Right renal cortex interstitium (tissue), 3 donors: ENCODE measurements around the gene SAMD10. TPM values are rescaled to one million over a fixed set of nuclear protein-coding genes. Genes with fewer than 3 reads are reported as not detected.
A peak's percentile ranks its signal among the peaks of the same experiment; 100 is the strongest.
"Not testable (repeated sequence)": the region's sequence is repeated elsewhere in the genome, so short reads cannot be mapped to it uniquely, and the experiment has no call there.

Experiments
- DNase-seq, 3 donors: peaks; one replicate each; pipeline ENCODE4 v3.0.0-alpha.2; 2013; ENCODE audit warnings: low read depth in 3 of 3, low spot score in 2 of 3
- polyA plus RNA-seq, 3 donors: library from polyadenylated mRNA; unstranded; fragments of 120-200 nt; gene quantifications; one replicate each; pipeline ENCODE4 v1.2.1, GENCODE V29; 2013; ENCODE audit not compliant: insufficient read length in 3 of 3

SAMD10 gene
- polyA plus RNA-seq, 3 donors = 6.5 to 6.7 (median 6.6) TPM

DNA sequence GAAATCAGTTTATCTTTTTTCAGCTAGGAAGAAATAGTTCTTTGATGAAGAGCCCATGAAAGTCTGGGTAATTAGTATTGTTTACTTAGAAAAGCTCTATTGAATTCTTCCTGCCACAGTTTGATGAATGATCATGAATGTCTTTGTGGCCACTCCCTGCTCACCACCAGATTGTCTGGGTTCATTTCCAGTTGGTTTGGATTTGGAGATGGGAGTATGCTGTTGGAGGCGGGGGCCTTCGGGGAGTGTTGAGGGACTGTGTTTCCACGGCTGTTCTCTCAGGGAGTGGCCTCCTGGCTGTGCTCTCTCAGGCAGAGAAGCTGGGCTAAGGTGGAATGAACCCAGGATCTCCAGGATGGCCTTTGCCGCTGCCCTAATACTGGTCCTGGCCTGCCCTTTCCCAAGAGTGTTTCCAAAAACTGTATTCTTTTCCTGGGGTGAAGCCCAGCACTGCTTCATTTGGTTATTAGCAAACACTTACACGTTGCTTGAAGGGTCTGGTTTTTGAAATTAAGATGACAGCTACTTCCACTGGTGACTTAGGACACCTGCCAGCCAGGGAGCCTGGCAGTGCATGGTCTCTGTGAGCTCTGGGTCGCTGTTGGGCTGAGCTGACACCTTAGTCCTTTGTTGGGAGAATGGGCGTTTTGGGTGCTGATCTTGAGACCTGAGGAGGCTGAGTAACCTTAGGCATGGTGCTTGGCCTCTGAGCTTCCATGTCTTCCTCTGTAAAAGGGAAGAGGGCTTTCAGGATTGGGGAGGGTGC is 24.7 kb upstream of the SAMD10 start:
- no peak for DNase-seq

DNA sequence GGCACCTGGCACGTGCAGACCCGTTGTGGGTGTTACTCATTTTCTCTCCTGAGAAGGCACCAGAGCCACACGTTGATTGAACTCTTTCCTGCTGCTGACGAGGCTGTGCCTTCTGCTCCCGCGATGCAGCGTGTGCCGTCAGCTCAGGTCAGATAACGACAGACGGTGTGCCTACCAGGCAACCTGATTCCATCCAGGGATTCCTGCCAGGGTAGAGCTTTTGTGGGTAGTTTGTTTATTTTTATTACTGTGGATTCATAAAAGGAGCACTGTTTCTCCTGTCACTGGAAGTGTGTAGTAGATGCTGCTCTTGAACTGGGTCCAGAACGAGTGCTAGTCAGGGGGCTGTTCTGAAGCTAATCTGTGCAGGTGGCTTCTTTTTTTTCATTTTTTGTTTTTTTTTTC is 22.2 kb upstream of the SAMD10 start:
- DNase-seq = no peak

DNA sequence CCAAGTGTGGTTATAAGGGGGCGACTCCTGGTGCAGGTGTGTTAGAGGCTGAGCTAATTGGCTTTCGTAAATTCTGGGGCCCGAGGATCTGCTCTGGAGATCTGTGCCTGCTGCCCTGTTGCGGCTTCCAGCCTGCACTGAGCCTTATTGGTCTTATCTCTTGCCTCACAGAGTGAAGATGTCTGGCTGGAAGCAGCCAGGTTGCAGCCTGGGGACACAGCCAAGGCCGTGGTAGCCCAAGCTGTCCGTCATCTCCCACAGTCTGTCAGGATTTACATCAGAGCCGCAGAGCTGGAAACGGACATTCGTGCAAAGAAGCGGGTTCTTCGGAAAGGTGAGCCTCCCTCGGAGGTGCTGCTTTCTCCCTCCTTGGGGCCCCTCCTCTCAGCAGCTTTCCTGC is 21.5 kb upstream of the SAMD10 start:
- DNase-seq = no peak

DNA sequence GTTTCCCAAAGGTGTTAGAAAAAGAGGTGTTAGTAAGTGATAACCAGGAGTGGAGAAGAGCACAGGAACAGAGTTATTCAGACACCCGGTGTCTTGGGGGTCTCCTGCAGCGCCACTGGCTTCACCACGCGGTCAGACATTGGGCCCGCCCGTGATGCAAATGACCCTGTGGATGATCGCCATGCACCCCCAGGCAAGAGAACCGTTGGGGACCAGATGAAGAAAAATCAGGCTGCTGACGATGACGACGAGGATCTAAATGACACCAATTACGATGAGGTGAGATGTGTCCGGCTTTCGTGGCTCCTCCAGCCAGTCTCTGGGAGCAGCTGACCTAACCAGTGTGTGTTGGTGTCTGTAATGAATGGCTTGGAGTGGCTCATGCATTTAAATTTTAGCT is 3.5 kb upstream of the SAMD10 start:
- no peak for DNase-seq

DNA sequence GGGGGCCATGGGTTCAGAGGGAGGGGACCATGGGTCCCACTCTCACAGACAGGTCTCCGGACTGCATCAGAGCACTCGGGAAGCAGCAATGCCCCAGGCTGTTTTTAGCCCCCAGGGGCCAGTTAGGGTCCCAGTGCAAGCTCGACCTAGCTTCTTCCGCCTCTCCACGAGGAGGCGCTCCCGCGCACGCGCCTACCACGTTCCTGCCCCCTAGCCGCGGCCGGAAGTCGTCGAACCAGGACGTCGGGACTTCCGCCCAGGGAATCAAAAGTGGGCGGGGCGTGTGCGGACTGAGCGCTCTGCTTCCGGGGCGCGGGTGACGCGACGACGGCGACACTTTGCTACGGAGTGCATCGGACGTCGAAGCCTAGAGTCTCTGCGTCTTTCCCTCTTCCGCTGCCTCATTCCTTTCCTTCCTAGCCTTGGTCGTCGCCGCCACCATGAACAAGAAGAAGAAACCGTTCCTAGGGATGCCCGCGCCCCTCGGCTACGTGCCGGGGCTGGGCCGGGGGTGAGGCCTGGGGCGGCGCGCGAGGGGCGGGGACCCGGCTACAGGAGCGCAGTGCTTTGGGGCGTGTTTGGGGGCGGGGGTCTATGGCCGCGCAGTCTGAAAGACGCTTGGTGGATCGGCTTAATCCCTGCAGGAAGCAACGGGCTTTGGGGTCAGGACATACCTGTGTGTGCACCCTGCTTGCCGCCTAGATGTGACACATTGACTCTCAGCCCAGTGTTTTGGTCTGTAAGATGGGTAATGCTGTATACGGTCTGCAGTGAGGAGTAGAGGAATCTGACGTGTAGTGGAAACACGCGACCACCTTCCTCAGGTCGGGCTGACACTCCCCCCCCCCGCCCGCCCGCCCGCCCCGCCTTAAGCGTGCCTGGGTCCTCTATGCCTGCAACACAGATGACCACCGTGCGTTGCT is 1.6 kb upstream of the SAMD10 start, which contains the start of gene PRPF6:
PRPF6 (plus strand) TSS at position 327 of the 923 bp plus-strand sequence; CDS start at position 441, 114 bp downstream.
- DNase-seq = peak; percentile 80 to 90 (median 82)

DNA sequence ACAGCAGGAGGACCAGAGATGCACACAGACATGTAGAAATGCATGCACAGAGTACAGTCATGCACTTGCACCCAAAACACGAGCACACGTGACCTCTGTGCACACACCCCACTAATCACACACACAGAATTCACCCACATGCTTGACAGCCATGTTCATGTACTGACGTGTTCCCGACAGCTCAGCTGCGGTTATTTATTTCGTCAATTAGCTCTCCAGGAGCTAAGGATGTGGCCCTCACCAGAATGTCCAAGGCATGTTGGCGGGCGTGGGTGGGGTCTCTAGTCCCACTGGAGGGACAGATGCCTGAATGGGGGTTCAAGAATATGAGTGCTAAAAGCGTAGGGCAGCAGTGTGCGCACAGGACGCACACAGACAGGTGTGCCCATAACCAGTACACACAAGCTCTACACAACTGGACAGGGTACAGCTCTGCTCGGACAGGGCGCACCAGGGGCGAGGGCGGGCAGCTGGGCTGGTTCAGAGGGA is 919 bp upstream of the SAMD10 start:
- DNase-seq = no peak

DNA sequence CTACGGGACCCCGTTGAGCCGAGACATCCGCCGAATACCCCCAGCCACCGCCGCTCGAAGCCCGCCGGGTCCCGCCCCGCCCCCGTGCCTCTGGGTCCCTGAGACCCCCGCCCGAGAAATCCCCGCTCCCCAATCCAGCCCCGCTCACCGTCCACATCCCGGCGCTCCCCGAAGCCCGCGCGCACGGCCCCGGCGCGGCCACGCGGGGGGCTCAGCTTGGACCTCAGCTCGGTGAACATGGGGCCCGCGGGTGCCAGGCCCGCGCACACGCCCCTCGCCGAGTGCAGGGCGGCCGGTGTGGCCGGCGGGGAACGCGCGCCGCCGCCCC is 249 bp downstream of the SAMD10 start:
- DNase-seq = no peak

DNA sequence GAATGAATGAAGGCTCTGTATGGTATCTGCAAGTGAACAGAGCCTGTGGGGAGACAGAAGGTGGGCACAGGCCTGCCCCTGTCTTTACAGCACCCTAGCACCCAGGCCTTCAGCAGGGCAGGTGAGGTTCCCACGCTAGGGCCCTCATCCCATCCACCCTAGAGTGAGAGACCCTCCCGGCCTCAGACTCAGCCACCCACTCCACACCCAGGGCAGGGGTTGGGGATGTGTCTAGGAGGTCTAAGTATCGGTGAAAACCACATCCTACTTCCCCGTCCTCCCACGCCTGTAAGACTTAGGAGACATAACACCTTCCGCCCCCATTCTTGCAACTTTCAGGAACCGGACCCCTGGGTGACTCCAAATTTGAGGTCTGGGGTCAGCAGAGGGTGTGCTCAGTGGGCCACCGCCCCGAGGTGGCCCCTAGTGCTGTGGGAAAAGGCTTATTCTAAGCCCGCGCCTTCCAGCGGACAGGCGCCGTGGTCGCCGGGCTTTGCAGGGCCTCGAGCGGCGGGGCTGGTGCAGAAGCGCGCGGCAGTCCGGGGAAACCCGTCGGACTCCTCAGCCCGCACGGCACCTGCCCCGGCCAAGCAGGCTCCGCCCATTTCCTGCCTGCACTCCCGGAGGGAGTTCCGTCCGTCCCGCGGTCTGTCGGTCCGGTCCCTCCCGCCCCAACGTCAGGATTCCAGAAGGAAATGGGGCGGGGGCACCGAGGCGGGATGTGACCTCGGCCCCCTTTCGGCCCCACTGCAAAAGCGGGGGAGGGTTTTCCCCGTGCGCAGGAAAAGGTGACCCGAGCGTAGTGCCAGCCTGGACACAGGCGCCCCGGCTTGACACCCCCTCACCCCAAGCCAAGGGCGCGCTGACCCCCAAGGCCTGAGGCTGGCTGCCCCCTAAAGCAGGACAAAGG is 868 bp downstream of the SAMD10 start:
- no peak for DNase-seq

DNA sequence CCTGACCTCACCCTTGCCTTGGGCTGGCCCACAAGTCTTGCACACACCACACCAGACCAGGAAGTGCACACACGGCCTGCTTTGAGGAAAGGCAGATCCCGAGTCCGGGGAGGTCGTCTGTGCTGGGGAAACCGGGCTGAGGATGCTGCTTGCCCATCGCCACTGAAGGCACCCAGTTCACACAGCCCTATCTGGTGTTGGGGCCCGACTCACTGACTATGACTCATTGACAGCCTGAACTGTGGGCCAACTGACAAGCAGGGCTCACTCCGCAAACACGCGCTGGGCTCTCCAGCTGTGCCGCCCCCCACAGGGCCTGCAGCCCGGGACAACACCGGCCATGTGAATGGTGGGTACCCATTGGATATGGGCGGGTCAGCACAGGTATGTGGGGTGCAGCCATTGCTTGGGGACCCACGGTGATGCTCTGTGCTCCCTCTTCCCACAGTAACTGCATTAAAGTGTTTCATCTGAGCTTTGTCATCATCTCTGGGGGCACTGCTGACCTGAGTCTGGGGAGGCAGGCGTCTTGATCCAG is 1.6 kb downstream of the SAMD10 start:
- no peak for DNase-seq

DNA sequence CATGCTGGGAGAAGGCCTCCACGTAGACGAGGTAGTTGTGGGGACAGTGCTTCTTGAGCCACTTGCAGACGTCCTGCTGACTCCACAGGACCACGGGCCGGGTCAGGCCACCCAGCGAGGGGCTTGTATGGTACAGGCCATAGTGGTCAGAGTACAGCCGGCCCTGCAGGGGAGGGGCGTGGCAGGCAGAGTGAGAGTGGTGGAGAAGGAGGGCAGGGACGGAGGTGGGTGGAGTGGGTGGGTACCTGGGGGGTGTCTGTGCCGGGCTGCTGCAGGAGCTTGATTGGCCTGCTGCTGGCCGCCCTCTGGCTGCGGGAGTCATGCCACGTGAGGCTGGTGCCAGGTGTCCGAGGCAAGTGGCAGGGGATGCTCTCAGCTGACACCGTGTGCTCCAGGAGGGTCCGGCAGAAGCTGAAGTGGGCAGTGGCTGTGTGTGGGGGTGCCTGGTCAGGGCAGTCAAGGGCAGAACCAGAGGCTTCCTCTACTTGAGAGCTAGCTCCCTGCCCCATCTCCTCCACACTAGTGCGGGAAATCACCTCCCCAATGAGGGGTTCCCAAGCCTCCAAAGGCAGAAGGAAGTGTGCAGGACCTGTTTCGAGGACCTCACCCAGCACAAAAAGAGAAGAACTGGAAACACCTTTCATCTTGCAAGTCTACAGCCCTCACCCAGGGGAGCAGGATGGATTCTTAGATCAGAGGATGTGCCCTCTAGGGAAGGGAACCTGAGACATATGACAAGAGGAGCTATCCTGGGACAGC is 2.3 kb downstream of the SAMD10 start:
- no peak for DNase-seq

DNA sequence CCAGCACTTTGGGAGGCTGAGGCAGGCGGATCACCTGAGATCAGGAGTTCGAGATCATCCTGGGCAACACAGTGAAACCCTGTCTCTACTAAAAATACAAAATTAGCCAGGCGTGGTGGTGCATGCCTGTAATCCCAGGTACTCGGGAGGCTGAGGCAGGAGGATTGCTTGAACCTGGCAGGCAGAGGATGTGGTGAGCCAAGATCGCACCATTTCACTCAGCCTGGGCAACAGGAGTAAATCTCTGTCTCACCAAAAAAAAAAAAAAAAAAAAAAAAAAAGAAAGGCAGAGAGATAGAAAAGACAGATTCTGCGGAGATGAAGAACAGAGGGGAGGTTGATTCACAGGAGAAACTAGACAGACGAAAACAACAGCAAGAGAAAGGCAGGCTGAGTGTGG is 2.9 kb downstream of the SAMD10 start:
- not testable (repeated sequence) for DNase-seq

DNA sequence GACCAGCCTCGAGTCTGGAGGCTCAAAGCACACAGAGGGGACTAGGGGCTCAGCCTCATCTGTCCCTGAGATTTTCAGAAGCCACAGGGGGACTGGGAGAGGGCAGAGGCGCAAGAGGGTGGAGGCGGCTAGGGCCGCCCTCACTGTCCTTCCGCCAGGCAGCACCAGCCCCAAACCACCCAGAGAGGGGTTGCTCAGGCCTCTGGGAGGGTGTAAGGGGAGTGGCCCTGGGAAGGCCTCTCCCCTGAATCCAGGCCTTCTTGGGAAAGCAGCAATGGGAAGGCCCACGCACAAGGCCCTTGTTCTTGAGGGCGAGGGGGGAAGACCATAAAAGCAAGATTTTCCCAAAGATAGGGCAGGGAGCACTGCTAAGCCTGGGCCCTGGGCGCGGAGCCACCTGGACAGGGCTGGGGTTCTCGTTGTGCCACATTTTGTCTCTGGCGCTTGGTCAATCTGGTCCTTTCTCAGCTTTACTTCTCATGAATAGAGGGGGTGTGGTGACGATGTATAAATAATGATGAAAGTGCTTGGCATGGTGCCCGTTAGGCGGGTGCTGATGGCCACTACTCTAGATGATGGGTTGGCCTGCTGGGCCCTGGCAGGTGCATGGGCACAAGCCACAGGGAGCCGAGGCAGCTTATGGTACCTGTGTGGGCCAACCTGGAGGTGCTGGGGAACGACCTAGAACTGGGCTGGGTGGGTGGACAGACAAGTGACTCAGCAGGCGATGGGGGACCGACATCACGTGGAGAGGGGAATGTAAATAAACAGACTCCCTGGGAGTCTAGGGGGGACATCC is 4.8 kb downstream of the SAMD10 start:
- DNase-seq = no peak

DNA sequence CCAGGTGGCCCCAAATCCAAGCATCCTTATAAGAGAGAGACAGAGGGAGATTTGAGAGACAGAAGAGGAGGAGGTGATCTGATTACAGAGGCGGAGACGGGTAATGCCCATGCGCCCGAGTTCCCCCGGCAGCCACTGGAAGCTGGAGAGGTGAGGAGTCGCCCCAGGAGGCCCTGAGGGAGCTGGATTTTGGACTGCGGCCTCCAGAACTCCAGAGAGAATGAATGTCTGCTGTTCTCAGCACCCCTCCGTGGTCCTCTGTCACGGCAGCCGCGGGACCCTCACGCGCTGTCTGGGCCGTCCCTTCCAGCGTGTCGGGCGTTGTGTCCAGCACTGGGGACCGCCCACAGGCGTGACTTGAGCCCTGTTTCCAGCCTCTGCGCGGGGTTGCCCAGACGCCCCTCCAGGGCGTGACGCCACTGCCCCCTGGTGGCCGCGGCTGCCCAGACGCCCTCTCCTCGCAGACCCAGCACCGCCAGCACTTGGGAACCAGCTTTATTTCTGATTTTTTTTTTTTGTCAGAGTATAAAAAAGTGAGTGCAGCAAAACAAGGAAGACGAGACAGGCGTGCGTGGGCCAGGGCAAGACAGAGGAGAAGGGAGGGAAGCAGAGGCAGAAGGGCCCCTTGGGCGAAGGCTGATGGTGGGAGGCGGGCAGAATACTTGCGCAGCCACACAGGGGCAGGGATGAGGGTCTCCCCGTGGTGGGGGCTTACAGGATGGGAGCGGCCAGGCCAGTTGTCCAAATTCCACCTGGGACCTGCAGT is 5.6 kb downstream of the SAMD10 start:
- peak in 2 of 3 donors; percentile 74 to 81 for DNase-seq

DNA sequence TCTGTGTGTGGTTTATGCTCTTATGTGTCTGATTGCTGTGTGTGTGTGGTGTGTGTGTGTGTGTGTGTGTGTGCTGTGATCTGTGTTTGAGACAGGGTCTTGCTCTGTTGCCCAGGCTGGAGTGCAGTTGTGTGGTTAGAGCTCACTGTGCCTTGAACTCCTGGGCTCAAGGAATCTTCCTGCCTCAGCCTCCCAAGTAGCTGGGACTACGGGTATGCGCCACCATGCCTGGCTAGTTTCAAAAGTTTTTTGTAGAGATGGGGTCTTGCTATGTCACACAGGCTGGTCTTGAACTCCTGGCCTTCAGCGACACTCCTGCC is 6.3 kb downstream of the SAMD10 start:
- DNase-seq = no peak

DNA sequence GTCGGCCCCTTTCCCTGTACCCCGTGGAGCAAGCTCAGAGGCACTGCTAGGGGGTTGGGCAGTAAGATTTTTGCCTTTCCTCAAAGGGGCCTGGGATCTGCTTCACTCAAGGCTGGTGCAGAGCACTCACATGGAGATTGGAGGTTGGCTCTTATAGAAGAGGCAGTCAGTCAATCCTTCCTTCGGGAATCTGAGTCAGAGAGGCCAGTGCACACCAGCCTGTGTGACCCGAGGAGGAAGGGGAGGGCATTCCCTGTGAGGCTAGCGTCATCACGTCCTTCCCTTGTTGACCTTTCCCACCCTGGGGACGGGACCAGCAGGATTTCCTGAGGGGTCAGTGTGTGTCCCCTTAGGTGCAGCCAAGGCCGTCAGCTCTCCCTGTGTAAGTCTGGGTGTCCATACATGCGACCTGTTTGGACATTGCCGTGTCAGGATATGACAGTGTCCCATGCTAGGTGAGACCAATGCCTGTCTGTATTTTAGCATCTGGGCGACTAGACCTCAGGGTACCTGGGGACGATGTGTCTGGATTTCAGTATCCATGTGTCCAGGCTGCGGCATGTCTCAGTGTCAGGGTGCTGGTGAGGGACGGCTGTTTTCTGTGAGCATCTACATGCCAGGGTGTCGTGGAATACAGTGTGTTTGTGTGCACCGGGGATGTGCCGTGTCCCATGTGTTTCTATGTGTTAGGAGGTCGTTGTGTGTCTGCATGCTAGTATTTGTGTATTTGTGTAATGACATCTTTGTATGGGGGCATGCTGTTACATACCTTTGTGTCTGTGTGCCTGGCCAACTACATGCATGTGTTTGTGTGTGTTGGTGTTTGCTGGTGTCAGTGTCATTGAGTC is 6.9 kb downstream of the SAMD10 start:
- DNase-seq = no peak

DNA sequence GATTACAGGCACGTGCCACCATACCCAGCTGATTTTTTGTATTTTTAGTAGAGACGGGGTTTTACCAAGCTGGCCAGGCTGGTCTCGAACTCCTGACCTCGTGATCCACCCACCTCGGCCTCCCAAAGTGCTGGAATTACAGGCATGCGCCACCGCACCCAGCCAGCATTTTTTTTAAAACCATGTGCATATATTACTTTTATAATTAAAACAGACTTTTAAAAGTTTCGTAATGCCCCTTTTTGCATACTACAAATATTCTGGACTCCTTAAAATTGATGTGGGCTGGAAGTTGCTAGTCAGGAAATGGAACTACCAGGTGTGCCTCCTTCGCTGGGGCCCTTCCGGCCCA is 7.5 kb downstream of the SAMD10 start:
- DNase-seq = not testable (repeated sequence)

DNA sequence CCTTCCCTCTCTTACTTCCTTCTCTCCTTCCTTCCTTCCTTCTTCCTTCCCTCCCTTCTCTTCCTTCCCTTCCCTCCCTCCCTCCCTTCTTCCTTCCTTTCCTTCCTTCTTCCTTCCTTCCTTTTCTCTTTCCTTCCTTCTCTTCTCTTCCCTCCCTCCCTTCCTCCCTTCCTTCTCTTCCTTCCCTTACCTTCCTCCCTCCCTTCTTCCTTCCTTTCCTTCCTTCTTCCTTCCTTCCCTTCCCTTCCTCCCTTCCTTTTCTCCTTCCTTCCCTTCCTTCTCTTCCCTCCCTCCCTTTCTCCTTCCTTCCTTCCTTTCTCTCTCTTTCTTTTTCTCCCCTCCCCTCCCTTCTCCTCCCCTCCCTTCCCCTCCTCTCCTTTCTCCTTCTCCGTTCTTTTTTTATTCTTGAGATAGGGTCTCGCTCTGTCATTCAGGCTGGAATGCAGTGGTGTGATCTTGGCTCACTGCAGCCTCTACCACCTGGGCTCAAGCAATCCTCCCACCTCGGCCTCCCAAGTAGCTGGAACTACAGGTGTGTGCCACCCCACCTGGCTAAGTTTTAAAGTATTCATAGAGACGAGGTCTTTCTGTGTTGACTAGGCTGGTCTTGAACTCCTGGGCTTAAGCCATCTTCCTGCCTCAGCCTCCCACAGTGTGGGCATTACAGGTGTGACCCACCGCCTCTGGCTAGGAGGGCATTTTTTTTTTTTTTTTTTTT is 8.6 kb downstream of the SAMD10 start:
- DNase-seq = no peak
